HepG2 (cell line): ENCODE results near the gene TOR4A. TPM values are rescaled to one million over a fixed set of nuclear protein-coding genes. Genes with fewer than 3 reads are reported as not detected.
A peak's percentile ranks its signal among the peaks of the same experiment; 100 is the strongest.

Experiments used
- CEBPG ChIP-seq: IDR thresholded peaks from 2 replicates; pipeline ENCODE4 v1.6.1; 2016
- EED ChIP-seq: sonication (generic); formaldehyde crosslinking; IDR thresholded peaks from 2 replicates; pipeline ENCODE4 v1.5.0; 2020; ENCODE audit warnings: mild to moderate bottlenecking, missing genetic modification reagents
- ELF3 ChIP-seq: IDR thresholded peaks from 2 replicates; pipeline ENCODE4 v1.6.1; 2016; ENCODE audit warnings: missing genetic modification reagents, missing compliant biosample characterization
- FOXP4 ChIP-seq: sonication (generic); formaldehyde crosslinking; IDR thresholded peaks from 2 replicates; pipeline ENCODE4 v1.4.0; 2020; ENCODE audit warnings: missing genetic modification reagents
- HIVEP1 ChIP-seq: sonication (generic); formaldehyde crosslinking; IDR thresholded peaks from 2 replicates; pipeline ENCODE4 v1.4.0; 2020; ENCODE audit warnings: mild to moderate bottlenecking, missing genetic modification reagents
- KLF16 ChIP-seq, 2 experiments: sonication (generic) in 1 of 2; formaldehyde crosslinking in 1 of 2; IDR thresholded peaks; 2 replicates each; pipeline versions ENCODE4 v1.6.1 to v1.8.0; 2016 to 2023; ENCODE audit warnings: missing genetic modification reagents in 2 of 2, missing compliant biosample characterization in 1 of 2
- MIER3 ChIP-seq: IDR thresholded peaks from 2 replicates; pipeline ENCODE4 v1.6.1; 2016; ENCODE audit warnings: missing compliant biosample characterization, borderline replicate concordance
- NRL ChIP-seq: sonication (generic); formaldehyde crosslinking; IDR thresholded peaks from 2 replicates; pipeline ENCODE4 v1.5.0; 2020; ENCODE audit warnings: missing genetic modification reagents, mild to moderate bottlenecking, moderate library complexity, borderline replicate concordance
- POGK ChIP-seq: sonication (generic); formaldehyde crosslinking; conservative IDR thresholded peaks from 2 replicates; pipeline ENCODE4 v1.8.0; 2022; ENCODE audit warnings: mild to moderate bottlenecking, moderate library complexity, missing genetic modification reagents
- SUZ12 ChIP-seq: fragments of 150-350 bp; IDR thresholded peaks from 2 replicates; pipeline ENCODE4 v1.6.1; 2014; ENCODE audit warnings: low read depth, low read length
- ZFP91 ChIP-seq: sonication (generic); formaldehyde crosslinking; IDR thresholded peaks from 2 replicates; pipeline ENCODE4 v1.9.0; 2022; ENCODE audit warnings: missing genetic modification reagents, mild to moderate bottlenecking, borderline replicate concordance
- ZNF121 ChIP-seq: sonication (generic); formaldehyde crosslinking; IDR thresholded peaks from 2 replicates; pipeline ENCODE4 v1.5.0; 2020; ENCODE audit warnings: mild to moderate bottlenecking, missing genetic modification reagents
- ZNF143 ChIP-seq: sonication (generic); formaldehyde crosslinking; IDR thresholded peaks from 2 replicates; pipeline ENCODE4 v1.4.0; 2020; ENCODE audit warnings: missing genetic modification reagents
- ZNF256 ChIP-seq: sonication (generic); formaldehyde crosslinking; conservative IDR thresholded peaks from 2 replicates; pipeline ENCODE4 v1.4.0; 2020; ENCODE audit warnings: missing genetic modification reagents
- ZNF280D ChIP-seq: sonication (generic); formaldehyde crosslinking; IDR thresholded peaks from 2 replicates; pipeline ENCODE4 v1.5.1; 2020; ENCODE audit warnings: mild to moderate bottlenecking, missing genetic modification reagents
- ZNF574 ChIP-seq: sonication (generic); formaldehyde crosslinking; IDR thresholded peaks from 2 replicates; pipeline ENCODE4 v1.4.0; 2020; ENCODE audit warnings: missing genetic modification reagents
- ZNF614 ChIP-seq: IDR thresholded peaks from 2 replicates; pipeline ENCODE4 v1.6.1; 2018; ENCODE audit warnings: missing biosample characterization, missing genetic modification reagents, inconsistent platforms, borderline replicate concordance
- ZNF883 ChIP-seq: sonication (generic); formaldehyde crosslinking; IDR thresholded peaks from 2 replicates; pipeline ENCODE4 v1.5.1; 2020; ENCODE audit warnings: mild to moderate bottlenecking, missing genetic modification reagents; ENCODE audit errors: not compliant biosample characterization
- polyA plus RNA-seq, 8 experiments: library from polyadenylated mRNA; depleted of rRNA in 3 of 8; stranded (reverse) in 7 of 8; unstranded in 1 of 8; fragments of >200 nt; fragmentation: Illumina TruSeq in 4 of 8; extraction: Trizol in 4 of 8; gene quantifications; 2 replicates each; pipeline versions ENCODE4 v1.2.1 to v1.2.3, GENCODE V29; 2011 to 2016; ENCODE audit warnings: low read depth in 4 of 8, missing spikeins in 1 of 8, mixed read lengths in 1 of 8; ENCODE audit not compliant: insufficient read depth in 1 of 8
- total RNA-seq, 5 experiments: library from RNA; depleted of rRNA; stranded (reverse); fragments of >200 nt; fragmentation: Illumina TruSeq; extraction: Trizol; gene quantifications; 2 replicates each; pipeline ENCODE4 v1.2.3, GENCODE V29; 2016; ENCODE audit warnings: low read depth in 1 of 5

Gene TOR4A
- total and polyA plus RNA-seq, 2 of the 13 experiments (the other 11 are each of a cell fraction or from before 2014, with no cell fraction given) = 11.1 to 14.2 TPM

GRCh38 chr9:137294091-137294680 is 16.7 kb downstream of the TOR4A start (continued):
- TF ChIP-seq ZNF280D (CRISPR knock-in tag) = peak; percentile 99
- no peak for TF ChIP-seq ZNF121
- TF ChIP-seq FOXP4 = no peak
- peak; percentile 45; the same call in 1 of the 2 replicates for TF ChIP-seq ELF3
- TF ChIP-seq SUZ12 = peak; percentile 50
- TF ChIP-seq KLF16 (CRISPR knock-in tag; IDR thresholded peaks at IDR 0.05) = 0 out of 4 replicates have a peak, but pooled peaks of 1 of the 2 experiments have one; percentile 27
- peak; percentile 44; the same call in 1 of the 2 replicates for TF ChIP-seq ZFP91 (CRISPR knock-in tag)
- no peak for TF ChIP-seq ZNF256 (CRISPR knock-in tag)
- peak; percentile 51; the same call in 1 of the 2 replicates for TF ChIP-seq ZNF574 (CRISPR knock-in tag)
- no peak; the same call in 1 of the 2 replicates for TF ChIP-seq ZNF614 (CRISPR knock-in tag)
- peak; percentile 38 for TF ChIP-seq ZNF883
- peak; percentile 45 for TF ChIP-seq CEBPG (CRISPR knock-in tag)
- TF ChIP-seq HIVEP1 (CRISPR knock-in tag) = no peak
- TF ChIP-seq NRL (CRISPR knock-in tag) = no peak
- no peak for TF ChIP-seq POGK (CRISPR knock-in tag)
- TF ChIP-seq EED = no peak
- no peak for TF ChIP-seq MIER3
- TF ChIP-seq ZNF143 (CRISPR knock-in tag) = peak; percentile 92
